Left cardiac atrium (tissue), 4 donors: ENCODE data around the gene RNF214. TPM values are rescaled to one million over a fixed set of nuclear protein-coding genes. Genes with fewer than 3 reads are reported as not detected.
A peak's percentile ranks its signal among the peaks of the same experiment; 100 is the strongest.
"Not testable (repeated sequence)": the region's sequence is repeated elsewhere in the genome, so short reads cannot be mapped to it uniquely, and the experiment has no call there.

Source experiments
- ATAC-seq, 2 donors: fragments of 200-7000 bp; cut with Tn5 transposase; one replicate each; pipeline ENCODE4 v1.9.1; 2020; ENCODE audit warnings: mild to moderate bottlenecking in 2 of 2, moderate library complexity in 2 of 2
- DNase-seq: peaks from one replicate; pipeline ENCODE4 v3.0.0-alpha.2; 2020
- intact Hi-C, 2 donors: fragments of 100-400 bp; cut with DNase I; formaldehyde crosslinking; loops; one replicate each; pipeline versions ENCODE4 v1.14.1 to v1.15.1; 2022 to 2023
- total RNA-seq, 2 donors: library from RNA; stranded (reverse); fragmentation: NEBNext Ultra II Directional; extraction: Animal tissue kit (Norgen Biotek cat#: 25700); gene quantifications; one replicate each; pipeline ENCODE4 v1.2.1, GENCODE V29; 2021
- donor health status: DM: no; HTN: yes; CAD: no.
- donor health status: DM: no; HTN: yes; CAD: no; lungs with severe emphysema.
- donor health status: DM: yes; HTN: yes; CAD: no.
- donor health status: Dilated cardiomyopathy.

The RNF214 gene
- total RNA-seq, 2 donors from 2014 or later: 20.3 to 21.0 TPM

DNA sequence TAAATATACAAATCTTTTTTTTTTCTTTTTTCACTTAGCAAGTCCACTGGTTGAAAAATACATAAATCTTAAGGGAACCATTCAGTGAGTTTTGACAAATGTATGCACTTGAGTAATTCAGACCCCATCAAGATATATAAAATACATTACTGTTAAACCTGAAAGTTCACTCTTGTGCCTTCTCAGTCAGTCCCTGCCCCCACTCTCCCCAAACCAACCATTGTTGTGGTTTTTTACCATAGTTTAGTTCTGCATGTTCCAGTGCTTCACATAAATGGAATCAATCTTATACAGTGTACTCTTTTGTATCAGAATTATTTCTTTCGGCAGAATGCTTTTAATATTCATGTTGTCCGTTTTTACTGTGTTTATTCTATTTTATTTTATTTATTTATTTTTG is 26.1 kb downstream of the RNF214 start:
- DNase-seq (no peak), ATAC-seq (no peak)
- intact Hi-C loops: no loop called here

DNA sequence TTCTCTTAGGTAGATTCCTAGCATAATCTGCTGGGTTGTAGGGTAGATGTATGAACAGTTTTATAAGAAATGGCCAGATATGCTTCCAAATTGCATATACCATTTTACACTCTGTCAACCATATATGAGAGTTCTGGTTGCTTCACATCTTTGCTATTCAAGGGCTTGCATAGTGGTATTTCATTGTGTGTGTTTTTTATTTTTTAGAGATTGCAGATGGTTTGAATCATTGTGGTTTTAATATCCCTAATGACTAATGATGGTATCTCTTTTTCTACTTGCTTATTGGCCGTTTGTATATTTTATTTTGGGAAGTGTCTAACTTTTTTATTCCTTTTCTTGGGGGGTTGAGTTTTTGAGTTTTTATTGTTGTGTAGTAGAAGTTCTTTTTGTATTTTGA is 26.9 kb downstream of the RNF214 start:
- intact Hi-C loops: no loop called here
- ATAC-seq: no peak
- no peak for DNase-seq

- DNase-seq, intact Hi-C loops, ATAC-seq: not testable (repeated sequence)
These were observed 32.3 kb downstream of the RNF214 start for GRCh38 chr11:117264624-117265323.

DNA sequence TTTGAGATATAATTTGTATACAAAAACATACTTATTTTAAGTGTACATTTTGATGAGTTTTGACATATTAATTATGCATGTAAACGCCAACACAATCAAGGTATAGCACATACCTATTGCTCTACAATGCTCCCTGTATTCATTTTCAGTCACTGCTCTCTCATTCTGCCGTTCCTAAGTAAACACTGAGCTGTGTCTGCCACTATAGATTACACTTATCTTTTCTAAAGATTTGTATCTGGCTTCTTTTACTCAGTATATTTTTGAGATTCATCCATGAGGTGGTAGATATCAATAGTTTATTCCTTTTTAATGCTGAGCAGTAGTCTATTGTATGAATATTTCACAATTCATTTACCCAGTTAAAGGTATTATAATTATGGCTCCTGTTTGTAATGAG is 33.3 kb downstream of the RNF214 start:
- ATAC-seq: no peak
- intact Hi-C loops: no loop called here
- no peak for DNase-seq

GRCh38 chr11:117269856-117270255 is 37.4 kb downstream of the RNF214 start:
- ATAC-seq: no peak
- intact Hi-C loops: no loop called here
- no peak for DNase-seq

GRCh38 chr11:117271208-117271607 is 38.7 kb downstream of the RNF214 start:
- intact Hi-C loops: no loop called here
- DNase-seq: no peak
- ATAC-seq: no peak

GRCh38 chr11:117272175-117272574 is 39.7 kb downstream of the RNF214 start:
- DNase-seq, ATAC-seq, intact Hi-C loops: not testable (repeated sequence)

DNA sequence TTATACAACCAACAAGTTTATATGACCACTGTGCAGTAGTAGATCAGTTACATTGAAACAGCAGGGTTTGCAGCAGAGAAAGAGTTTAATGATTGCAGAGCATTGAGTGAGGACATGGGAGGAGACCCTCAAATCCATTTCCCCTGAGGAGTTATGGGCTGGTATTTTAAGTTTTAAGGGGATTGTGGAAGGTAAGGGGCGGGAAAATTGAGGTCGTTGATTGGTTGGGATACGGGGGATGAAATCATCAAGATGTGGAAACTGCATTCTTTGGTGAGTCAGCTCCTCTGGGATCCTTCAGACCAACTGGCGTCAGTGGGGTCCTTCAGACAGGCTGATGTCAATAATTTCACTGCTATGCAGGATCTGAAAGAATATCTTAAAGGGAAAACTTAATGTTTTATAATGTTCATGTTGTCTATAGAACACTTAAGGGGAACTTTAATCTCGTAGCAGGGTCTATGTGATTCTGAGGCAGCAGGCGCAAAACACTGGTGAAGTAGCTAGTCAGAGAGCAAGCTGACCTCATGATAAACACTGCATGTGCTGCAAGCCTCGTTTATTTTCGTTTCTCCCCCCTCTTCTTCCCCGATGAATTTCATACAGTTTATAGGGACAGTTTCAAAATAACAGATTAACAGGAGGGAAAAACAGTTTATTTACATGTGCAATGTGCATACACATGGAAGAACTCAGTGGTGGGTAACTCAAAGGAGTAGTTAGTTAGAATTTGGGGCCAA is 41.2 kb downstream of the RNF214 start:
- no peak for ATAC-seq
- DNase-seq: no peak
- intact Hi-C loops: no loop called here

DNA sequence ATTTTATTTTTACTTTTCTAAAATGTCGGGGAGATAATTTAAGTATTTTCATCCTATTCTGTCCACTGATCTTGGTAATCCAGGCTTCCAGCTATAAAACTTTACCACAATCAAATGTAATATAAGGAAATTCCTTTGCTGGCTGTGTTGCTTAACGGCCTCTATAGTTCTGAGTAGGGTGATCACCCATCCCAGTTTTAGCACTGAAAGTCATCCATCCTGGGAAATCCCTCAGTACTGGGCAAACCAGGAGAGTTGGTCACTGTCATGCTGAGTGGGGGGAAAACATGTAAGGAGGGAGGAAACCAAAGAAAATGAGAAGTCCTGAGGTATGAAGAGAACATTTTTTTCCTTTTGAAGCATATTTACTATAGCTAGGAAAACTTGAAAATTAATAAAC is 45.9 kb downstream of the RNF214 start:
- intact Hi-C loops: no loop called here
- ATAC-seq (no peak), DNase-seq (no peak)

DNA sequence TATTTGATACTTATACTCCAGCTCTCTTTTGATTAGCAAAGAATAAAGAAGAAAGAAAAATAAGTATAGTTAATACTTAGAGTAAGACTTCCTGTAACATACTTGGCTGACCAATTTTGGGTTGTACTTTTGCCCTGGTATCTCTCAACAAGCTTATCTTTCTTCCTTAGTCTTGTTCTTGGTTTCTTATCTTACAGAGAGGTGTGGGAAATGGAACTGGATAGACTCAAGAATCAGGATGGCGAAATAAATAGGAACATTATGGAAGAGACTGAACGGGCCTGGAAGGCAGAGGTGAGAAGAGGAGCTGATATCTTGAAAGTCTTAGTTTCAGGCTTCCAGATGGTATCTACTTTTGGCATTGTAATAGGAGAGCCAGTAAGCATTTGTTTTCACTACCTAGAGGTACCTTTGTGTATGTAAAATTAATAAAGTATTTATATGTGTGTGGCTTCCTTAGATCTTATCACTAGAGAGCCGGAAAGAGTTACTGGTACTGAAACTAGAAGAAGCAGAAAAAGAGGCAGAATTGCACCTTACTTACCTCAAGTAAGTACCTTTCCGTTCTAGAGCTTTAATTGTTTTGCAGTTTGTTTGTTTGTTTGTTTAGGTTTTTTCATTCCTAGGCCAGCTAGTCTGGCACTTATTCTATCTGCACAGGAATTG is 47.4 kb downstream of the RNF214 start:
- intact Hi-C loops: no loop called here
- ATAC-seq (peak in 1 of 2 donors; percentile 41), DNase-seq (no peak)

DNA sequence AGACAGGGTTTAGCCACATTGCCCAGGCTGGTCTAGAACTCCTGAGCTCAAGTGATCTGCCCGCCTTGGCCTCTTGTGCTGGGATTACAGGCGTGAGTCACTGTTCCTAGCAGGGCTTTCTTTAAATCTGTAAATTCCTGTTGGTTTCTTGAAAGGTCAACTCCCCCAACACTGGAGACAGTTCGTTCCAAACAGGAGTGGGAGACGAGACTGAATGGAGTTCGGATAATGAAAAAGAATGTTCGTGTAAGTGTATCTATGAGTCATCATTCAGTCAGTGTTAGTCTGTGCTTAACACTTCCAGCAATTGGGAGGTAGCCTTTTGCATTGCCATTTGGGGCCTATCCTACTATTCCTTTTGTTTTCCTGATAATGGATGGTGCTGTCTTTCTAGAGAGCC is 48.7 kb downstream of the RNF214 start:
- peak; percentile 47 to 93 for ATAC-seq
- DNase-seq: no peak
- intact Hi-C loops: no loop called here

DNA sequence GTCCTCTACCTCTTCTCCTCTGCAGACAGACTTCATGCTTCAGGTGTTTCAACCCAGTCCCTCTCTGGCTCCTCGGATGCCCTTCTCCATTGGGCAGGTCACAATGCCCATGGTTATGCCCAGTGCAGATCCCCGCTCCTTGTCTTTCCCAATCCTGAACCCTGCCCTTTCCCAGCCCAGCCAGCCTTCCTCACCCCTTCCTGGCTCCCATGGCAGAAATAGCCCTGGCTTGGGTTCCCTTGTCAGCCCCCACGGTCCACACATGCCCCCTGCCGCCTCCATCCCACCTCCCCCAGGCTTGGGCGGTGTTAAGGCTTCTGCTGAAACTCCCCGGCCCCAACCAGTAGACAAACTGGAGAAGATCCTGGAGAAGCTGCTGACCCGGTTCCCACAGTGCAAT is 49.4 kb downstream of the RNF214 start:
- ATAC-seq (peak in 1 of 2 donors; percentile 23), DNase-seq (no peak)
- intact Hi-C loops: no loop called here

DNA sequence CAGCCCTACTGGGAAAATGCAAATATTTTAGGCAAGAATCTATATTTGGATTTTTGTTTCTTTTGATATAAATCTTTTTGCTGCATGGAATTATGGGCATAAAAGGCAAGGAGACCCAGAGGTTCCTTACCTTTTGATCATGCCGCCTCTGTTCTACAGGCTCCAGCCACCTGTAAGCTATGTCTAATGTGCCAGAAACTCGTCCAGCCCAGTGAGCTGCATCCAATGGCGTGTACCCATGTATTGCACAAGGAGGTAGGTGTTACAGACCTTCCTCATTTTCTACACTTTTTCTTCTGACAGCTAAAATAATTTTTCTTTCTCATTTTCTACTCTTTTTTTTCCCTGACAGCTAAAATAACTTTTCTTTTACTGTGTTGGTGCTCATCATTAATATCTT is 50.5 kb downstream of the RNF214 start:
- intact Hi-C loops: no loop called here
- DNase-seq (no peak), ATAC-seq (no peak)

DNA sequence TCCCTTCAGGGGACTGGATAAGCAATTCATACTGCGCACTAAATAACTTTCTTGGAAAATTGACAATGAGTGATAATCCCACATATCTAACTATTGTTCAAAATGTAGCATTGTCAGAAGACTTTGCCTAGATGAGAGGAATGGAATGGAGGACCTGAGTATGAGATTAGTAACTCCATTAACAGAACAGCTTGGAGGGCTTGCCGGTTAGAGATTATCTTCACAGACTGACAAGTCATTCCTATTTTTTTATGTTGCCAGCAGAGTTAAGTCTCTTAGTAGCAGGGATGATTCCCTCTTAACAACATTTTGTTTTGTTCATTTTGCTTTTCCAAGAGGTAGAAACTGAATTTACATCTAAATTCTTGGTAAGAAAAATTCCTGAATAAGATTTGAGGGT is 51.6 kb downstream of the RNF214 start:
- ATAC-seq (no peak), DNase-seq (no peak)
- intact Hi-C loops: no loop called here

DNA sequence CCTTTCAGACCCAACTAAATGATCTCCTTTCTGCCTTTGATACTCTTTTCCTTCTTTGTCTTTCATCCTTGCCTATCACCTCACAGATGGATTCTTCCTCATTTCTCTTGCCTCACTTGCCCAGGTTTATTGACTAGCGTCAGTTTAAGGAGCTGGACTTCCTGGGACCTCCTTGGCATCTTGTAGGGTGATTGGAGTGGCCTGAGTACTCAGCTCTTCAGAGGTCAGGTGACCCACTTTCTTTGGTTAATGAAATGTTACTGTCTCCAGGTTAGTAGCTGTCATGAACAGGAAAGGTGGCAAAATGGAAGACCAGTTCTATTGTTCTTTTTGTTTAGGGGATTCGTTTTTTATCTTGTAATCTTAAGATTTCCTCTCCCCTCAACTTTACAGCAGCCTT is 54.1 kb downstream of the RNF214 start:
- no peak for DNase-seq
- ATAC-seq: no peak
- intact Hi-C loops: no loop called here

DNA sequence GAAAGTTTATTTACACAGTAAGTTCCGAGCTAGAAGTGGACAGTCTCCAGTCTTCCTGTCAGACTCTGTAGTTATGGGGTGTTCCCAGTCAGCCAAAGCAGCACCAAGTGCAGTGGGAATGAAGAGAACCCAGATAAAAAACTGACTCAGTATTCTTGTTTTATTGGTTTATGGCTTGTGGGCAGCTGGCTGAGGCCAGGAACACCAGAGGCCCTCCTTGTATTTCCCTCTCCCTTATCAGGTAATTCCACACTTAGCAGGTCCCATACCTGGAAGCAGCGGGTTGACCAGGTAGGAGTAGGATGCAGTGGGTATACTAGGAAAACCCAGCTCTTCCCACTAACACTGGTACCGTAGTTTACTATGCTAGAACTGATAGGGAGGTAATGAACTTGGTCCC is 55.2 kb downstream of the RNF214 start:
- intact Hi-C loops: no loop called here
- ATAC-seq (no peak), DNase-seq (no peak)

DNA sequence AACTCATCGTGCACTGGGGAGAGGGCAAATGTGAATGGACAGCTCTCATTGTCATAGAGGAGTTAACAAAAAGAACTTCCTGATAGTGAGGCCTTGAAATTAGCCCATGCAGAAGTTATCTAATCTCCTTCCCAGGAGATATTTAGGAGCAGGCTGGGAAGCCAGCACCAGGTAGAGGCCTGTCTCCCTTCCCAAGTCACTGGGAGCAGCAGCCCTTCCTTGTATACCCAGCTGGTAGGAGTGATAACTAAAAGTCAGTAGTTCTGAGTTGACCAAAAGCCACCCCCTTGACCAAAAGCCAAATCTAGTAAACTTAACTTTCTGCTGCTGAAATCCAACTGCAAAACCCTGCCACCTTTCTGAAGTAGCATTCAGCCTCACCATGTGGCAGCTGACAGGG is 57.3 kb downstream of the RNF214 start:
- ATAC-seq: no peak
- no peak for DNase-seq
- intact Hi-C loops: no loop called here

GRCh38 chr11:117290809-117291396 is 58.4 kb downstream of the RNF214 start, which contains the start of gene BACE1-AS:
Gene BACE1-AS, plus strand, starts transcription at chr11:117291346.
- intact Hi-C loops: no loop called here
- no peak for DNase-seq
- no peak for ATAC-seq

- no peak for ATAC-seq
- intact Hi-C loops: no loop called here
- DNase-seq: no peak
These were observed 60.1 kb downstream of the RNF214 start for GRCh38 chr11:117292616-117293015.
